HG03457 (cell line): ENCODE measurements around the gene OR10H2.
"Not testable (repeated sequence)": the region's sequence is repeated elsewhere in the genome, so short reads cannot be mapped to it uniquely, and the experiment has no call there.

Experiments
- ATAC-seq: cut with Tn5 transposase; IDR thresholded peaks from one replicate; pipeline ENCODE4 v1.9.1; 2021; ENCODE audit warnings: moderate number of reproducible peaks; ENCODE audit not compliant: unreplicated experiment

Gene OR10H2

GRCh38 chr19:15759962-15760565 is 32.2 kb downstream of the OR10H2 start:
- ATAC-seq: no peak

GRCh38 chr19:15769586-15769985 is 41.8 kb downstream of the OR10H2 start:
- no peak for ATAC-seq

GRCh38 chr19:15774159-15774558 is 46.3 kb downstream of the OR10H2 start:
- not testable (repeated sequence) for ATAC-seq

DNA sequence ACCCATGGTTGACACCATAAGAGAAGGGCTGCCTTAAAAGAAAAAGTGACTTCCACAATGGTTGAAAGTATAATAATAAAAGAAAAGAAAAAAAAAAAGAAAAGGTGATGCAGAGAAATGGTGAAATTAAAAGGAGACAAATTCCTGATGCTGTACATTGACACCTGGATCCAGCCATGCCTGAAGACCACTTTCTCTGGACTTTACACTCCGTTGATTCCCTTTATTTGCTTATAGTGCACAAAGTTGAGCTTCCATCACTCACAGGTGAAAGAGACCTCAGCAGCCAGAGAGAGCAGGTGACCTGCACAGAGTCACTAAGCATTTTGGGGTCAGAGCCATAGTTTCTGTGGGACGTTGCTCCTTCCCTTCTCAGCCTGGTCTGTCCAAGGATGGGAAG is 47.4 kb downstream of the OR10H2 start:
- ATAC-seq: no peak

GRCh38 chr19:15776264-15776663 is 48.4 kb downstream of the OR10H2 start:
- no peak for ATAC-seq

GRCh38 chr19:15776991-15777970 is 49.5 kb downstream of the OR10H2 start:
- no peak for ATAC-seq
